ENCODE measurements around the gene SGMS1. TPM values are rescaled to one million over a fixed set of nuclear protein-coding genes. Genes with fewer than 3 reads are reported as not detected.

The SGMS1 gene
- total and polyA plus RNA-seq, 2 donors (not counting 1 experiment from before 2014, with no cell fraction given): 10.0 to 43.5 TPM

GRCh38 chr10:50614444-50615137 is 9.2 kb downstream of the SGMS1 start:
- no peak overlapping the region for H2AFZ ChIP-seq (ENCODE audit: insufficient read depth, low read depth, low read length, poor library complexity, severe bottlenecking)
- H3K4me2 ChIP-seq (replicated peaks; ENCODE audit: low read depth, low read length, poor library complexity, severe bottlenecking): no peak overlapping the region
- ATAC-seq (ENCODE audit: low read depth) (no peak), DNase-seq (peak; percentile 50)
- ChIA-PET POLR2A (no interaction called here), CTCF (interaction anchor here (0.7 to 1.3 kb wide), 3 partner anchors 12 to 38 kb away, joined by 3 to 4 read pairs (median 3); no protein-coding TSS in a partner anchor)
- intact Hi-C loops (cut with micrococcal nuclease): loop anchor here (5.0 kb wide), 1 partner anchor 37 kb away; no protein-coding TSS in a partner anchor
- H3K9me3 ChIP-seq (ENCODE audit: control extremely low read depth in 1 of 3, control insufficient read depth in 2 of 3, insufficient read depth in 1 of 3, low read length in 2 of 3): no peaks in the 10 kb centered on the region
- Mint-ChIP-seq H3K4me3 (no peak overlapping the region), H3K4me1 (peaks cover 63% of the 10 kb centered on the region), H3K27ac (no peak overlapping the region), H3K27me3 (no peaks in the 10 kb centered on the region), H3K9me3 (ENCODE audit: insufficient read depth) (no peaks in the 10 kb centered on the region)
- WGBS (ENCODE audit: insufficient coverage): 82% methylated on average over 7 of the region's 7 CpGs
- H3K27ac ChIP-seq (ENCODE audit: low read length in 2 of 2): no peak overlapping the region
- peaks cover 10 to 24% of the 10 kb centered on the region in 2 donors for H3K4me1 ChIP-seq (ENCODE audit: control insufficient read depth in 2 of 2, insufficient read depth in 2 of 2, low read length in 2 of 2)
- no peak overlapping the region for H3K9ac ChIP-seq (ENCODE audit: low read length)
- H4K20me1 ChIP-seq (ENCODE audit: control insufficient read depth, insufficient read depth, low read length, poor library complexity, severe bottlenecking): peaks cover 78% of the 10 kb centered on the region
- H3K79me2 ChIP-seq (ENCODE audit: control insufficient read depth, insufficient read depth, low read length): peaks cover 100% of the 10 kb centered on the region
- TF ChIP-seq, protein P1, sequence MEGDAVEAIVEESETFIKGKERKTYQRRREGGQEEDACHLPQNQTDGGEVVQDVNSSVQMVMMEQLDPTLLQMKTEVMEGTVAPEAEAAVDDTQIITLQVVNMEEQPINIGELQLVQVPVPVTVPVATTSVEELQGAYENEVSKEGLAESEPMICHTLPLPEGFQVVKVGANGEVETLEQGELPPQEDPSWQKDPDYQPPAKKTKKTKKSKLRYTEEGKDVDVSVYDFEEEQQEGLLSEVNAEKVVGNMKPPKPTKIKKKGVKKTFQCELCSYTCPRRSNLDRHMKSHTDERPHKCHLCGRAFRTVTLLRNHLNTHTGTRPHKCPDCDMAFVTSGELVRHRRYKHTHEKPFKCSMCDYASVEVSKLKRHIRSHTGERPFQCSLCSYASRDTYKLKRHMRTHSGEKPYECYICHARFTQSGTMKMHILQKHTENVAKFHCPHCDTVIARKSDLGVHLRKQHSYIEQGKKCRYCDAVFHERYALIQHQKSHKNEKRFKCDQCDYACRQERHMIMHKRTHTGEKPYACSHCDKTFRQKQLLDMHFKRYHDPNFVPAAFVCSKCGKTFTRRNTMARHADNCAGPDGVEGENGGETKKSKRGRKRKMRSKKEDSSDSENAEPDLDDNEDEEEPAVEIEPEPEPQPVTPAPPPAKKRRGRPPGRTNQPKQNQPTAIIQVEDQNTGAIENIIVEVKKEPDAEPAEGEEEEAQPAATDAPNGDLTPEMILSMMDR (IDR thresholded peaks at IDR 0.05): peak; percentile 54
- TF ChIP-seq EZH2 (IDR thresholded peaks at IDR 0.05; ENCODE audit: borderline replicate concordance, insufficient read depth, low read depth, low read length, poor library complexity, severe bottlenecking): no peak
- peaks cover 0 to 3% of the 10 kb centered on the region in 2 experiments for H3K36me3 ChIP-seq (replicated peaks in 1 of 2; ENCODE audit: control extremely low read depth in 1 of 2, control insufficient read depth in 1 of 2, extremely low read depth in 1 of 2, insufficient read depth in 2 of 2, low read length in 1 of 2)
- no peaks in the 10 kb centered on the region for H3K27me3 ChIP-seq (replicated peaks in 1 of 4; ENCODE audit: control extremely low read depth in 1 of 4, control insufficient read depth in 3 of 4, insufficient read depth in 4 of 4, low read length in 3 of 4)
- no peak overlapping the region for H3K4me3 ChIP-seq (ENCODE audit: control extremely low read depth in 1 of 5, extremely low read depth in 1 of 5, insufficient read depth in 1 of 5, low read depth in 2 of 5, low read length in 4 of 5)

DNA sequence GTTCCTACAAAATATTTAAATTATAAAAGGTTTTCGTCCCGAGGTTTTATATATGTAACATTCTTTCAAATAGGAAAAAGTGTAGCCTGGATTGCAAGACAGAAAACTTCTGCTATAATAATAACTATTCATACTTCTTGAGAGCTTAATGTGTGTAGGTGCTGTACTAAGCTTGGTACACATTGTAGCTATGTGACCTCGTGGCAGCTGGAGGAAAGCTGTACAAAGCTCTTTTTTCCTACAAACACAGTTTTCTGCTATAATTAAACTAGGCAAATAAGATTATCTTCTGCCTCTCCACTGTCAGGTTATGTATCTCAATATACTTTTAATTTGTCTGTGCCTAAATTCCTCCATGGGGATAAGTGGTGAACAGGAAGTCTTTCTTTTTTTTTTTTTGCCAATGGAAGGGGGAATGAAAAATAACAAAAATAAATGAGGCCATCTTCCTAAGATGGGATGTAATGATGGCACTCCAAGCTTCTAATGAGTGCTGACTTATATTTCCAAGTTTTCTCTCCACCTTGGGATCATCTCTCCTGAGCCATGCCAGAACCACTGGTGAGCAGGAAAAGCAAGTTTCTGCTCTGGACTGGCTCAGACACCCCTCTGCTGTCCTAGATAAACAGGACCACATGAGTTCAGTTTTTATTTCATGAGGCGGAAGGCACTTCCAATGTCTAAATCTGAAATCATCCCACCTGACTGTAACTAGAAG is 9.9 kb downstream of the SGMS1 start:
- no peak overlapping the region for H3K4me3 Mint-ChIP-seq
- Histone ChIP-seq H3K9ac (ENCODE audit: low read length) (no peak overlapping the region), H4K20me1 (ENCODE audit: control insufficient read depth, insufficient read depth, low read length, poor library complexity, severe bottlenecking) (peaks cover 86% of the 10 kb centered on the region), H3K79me2 (ENCODE audit: control insufficient read depth, insufficient read depth, low read length) (peaks cover 100% of the 10 kb centered on the region), H3K27ac (ENCODE audit: low read length in 2 of 2) (no peak overlapping the region), H3K36me3 (replicated peaks in 1 of 2; ENCODE audit: control extremely low read depth in 1 of 2, control insufficient read depth in 1 of 2, extremely low read depth in 1 of 2, insufficient read depth in 2 of 2, low read length in 1 of 2) (peaks cover 0 to 3% of the 10 kb centered on the region in 2 experiments), H3K4me2 (replicated peaks; ENCODE audit: low read depth, low read length, poor library complexity, severe bottlenecking) (no peak overlapping the region), H3K9me3 (ENCODE audit: control extremely low read depth in 1 of 3, control insufficient read depth in 2 of 3, insufficient read depth in 1 of 3, low read length in 2 of 3) (no peaks in the 10 kb centered on the region), H3K4me3 (ENCODE audit: control extremely low read depth in 1 of 5, extremely low read depth in 1 of 5, insufficient read depth in 1 of 5, low read depth in 2 of 5, low read length in 4 of 5) (no peak overlapping the region), H2AFZ (ENCODE audit: insufficient read depth, low read depth, low read length, poor library complexity, severe bottlenecking) (no peak overlapping the region), H3K4me1 (ENCODE audit: control insufficient read depth in 2 of 2, insufficient read depth in 2 of 2, low read length in 2 of 2) (peaks cover 8 to 17% of the 10 kb centered on the region in 2 donors), H3K27me3 (replicated peaks in 1 of 4; ENCODE audit: control extremely low read depth in 1 of 4, control insufficient read depth in 3 of 4, insufficient read depth in 4 of 4, low read length in 3 of 4) (no peaks in the 10 kb centered on the region)
- no peak overlapping the region for H3K27ac Mint-ChIP-seq
- H3K4me1 Mint-ChIP-seq: peaks cover 56% of the 10 kb centered on the region
- H3K27me3 Mint-ChIP-seq: no peaks in the 10 kb centered on the region
- CTCF ChIA-PET: interaction anchor here (0.6 to 1.5 kb wide), 6 partner anchors 13 to 196 kb away, joined by 3 to 4 read pairs (median 3); no protein-coding TSS in a partner anchor
- POLR2A ChIA-PET: no interaction called here
- WGBS (ENCODE audit: insufficient coverage): 100% methylated on average over 1 of the region's 4 CpGs
- ATAC-seq (ENCODE audit: low read depth) (no peak), DNase-seq (no peak)
- TF ChIP-seq, protein P1 (IDR thresholded peaks at IDR 0.05): no peak
- no peak for TF ChIP-seq EZH2 (IDR thresholded peaks at IDR 0.05; ENCODE audit: borderline replicate concordance, insufficient read depth, low read depth, low read length, poor library complexity, severe bottlenecking)
- H3K9me3 Mint-ChIP-seq (ENCODE audit: insufficient read depth): no peaks in the 10 kb centered on the region
- intact Hi-C loops (cut with micrococcal nuclease): no loop called here
